K562 (cell line): ENCODE results near the gene EFCAB9. TPM values are rescaled to one million over a fixed set of nuclear protein-coding genes. Genes with fewer than 3 reads are reported as not detected.

Experiments
- ATAC-seq: fragments of 200-7000 bp; cut with Tn5 transposase; 3 replicates; pipeline ENCODE4 v1.9.1; 2020; ENCODE audit warnings: moderate library complexity
- BruUV-seq: library from RNA; stranded (reverse); fragments of 400-500 nt; replicated peaks from 2 replicates; lab custom pipeline; 2021; lab: Mats Ljungman, UMichigan
- CTCF ChIA-PET: fragments of 300-600 bp; formaldehyde crosslinking; extraction: SDS; loops from one replicate; lab custom pipeline; 2021; ENCODE audit warnings: low intra/inter-chr PET ratio; lab: Yijun Ruan, JAX
- POLR2A ChIA-PET: fragments of 300-600, 350-650 bp; sonication (Branson Sonifier 250); formaldehyde crosslinking; extraction: SDS; loops from one replicate; lab custom pipeline; 2021; ENCODE audit warnings: antibody characterized with exemption, inconsistent platforms; lab: Yijun Ruan, JAX
- DNase-seq, 4 experiments: peaks; one replicate each; pipeline versions ENCODE4 v3.0.0 to v3.0.0-alpha.2; 2011 to 2018; ENCODE audit warnings: low spot score in 3 of 4, mixed read lengths in 3 of 4; ENCODE audit errors: extremely low read depth in 1 of 4
- FAIRE-seq: peaks from 2 replicates; lab custom pipeline; 2011; peaks lifted over from hg19 to GRCh38; lab: Jason Lieb, UNC
- H2AFZ ChIP-seq: 2 replicates; pipeline ENCODE4 v1.6.0; 2011; ENCODE audit warnings: low read depth, low read length, control low read depth, inconsistent platforms
- H3K27ac ChIP-seq: fragments of 200-600 bp; 3 replicates; pipeline ENCODE4 v1.8.0; 2011; ENCODE audit warnings: low read depth, mild to moderate bottlenecking, control low read depth, inconsistent platforms, low read length, moderate library complexity, mixed read lengths; ENCODE audit errors: extremely low read depth
- H3K27me3 ChIP-seq, 2 experiments: fragments of 300-600 bp in 1 of 2; 2 replicates in 1 of 2; 3 replicates in 1 of 2; pipeline versions ENCODE4 v1.6.0 to v1.8.0; 2011; ENCODE audit warnings: inconsistent platforms in 2 of 2, low read length in 2 of 2, mild to moderate bottlenecking in 1 of 2, mixed read lengths in 1 of 2, moderate library complexity in 1 of 2; ENCODE audit not compliant: control insufficient read depth in 2 of 2, insufficient read depth in 2 of 2
- H3K36me3 ChIP-seq: fragments of 300-600 bp; 3 replicates; pipeline ENCODE4 v1.8.0; 2011; ENCODE audit warnings: mild to moderate bottlenecking, low read length, inconsistent platforms; ENCODE audit not compliant: control insufficient read depth, insufficient read depth
- H3K4me1 ChIP-seq, 2 experiments: fragments of 200-600 bp in 1 of 2; replicated peaks in 1 of 2; 2 replicates in 1 of 2; 3 replicates in 1 of 2; pipeline versions ENCODE4 v1.5.1 to v1.8.0; 2011; ENCODE audit warnings: inconsistent platforms in 2 of 2, low read length in 2 of 2, mild to moderate bottlenecking in 1 of 2, mixed read lengths in 1 of 2, moderate library complexity in 1 of 2; ENCODE audit not compliant: control insufficient read depth in 2 of 2, insufficient read depth in 2 of 2
- H3K4me2 ChIP-seq: 2 replicates; pipeline ENCODE4 v1.6.1; 2011; ENCODE audit warnings: low read length, control low read depth, inconsistent platforms, mixed read lengths; ENCODE audit not compliant: insufficient read depth
- H3K4me3 ChIP-seq: fragments of 200-600 bp; sonication (generic), shearing (Covaris generic); 2 replicates; pipeline ENCODE4 v1.5.1; 2016; ENCODE audit warnings: control low read depth, inconsistent platforms
- H3K79me2 ChIP-seq: fragments of 200-600 bp; 3 replicates; pipeline ENCODE4 v1.8.0; 2011; ENCODE audit warnings: low read length, inconsistent platforms; ENCODE audit not compliant: control insufficient read depth, insufficient read depth
- H3K9ac ChIP-seq, 2 experiments: 2 replicates each; pipeline versions ENCODE4 v1.6.0 to v1.6.1; 2011; ENCODE audit warnings: low read depth in 2 of 2, low read length in 2 of 2, control low read depth in 1 of 2, inconsistent platforms in 1 of 2, mild to moderate bottlenecking in 1 of 2, mixed read lengths in 1 of 2; ENCODE audit not compliant: insufficient read depth in 1 of 2
- H3K9me1 ChIP-seq: one replicate; pipeline ENCODE4 v1.6.0; 2011; ENCODE audit warnings: inconsistent platforms, mild to moderate bottlenecking, low read length, moderate library complexity; ENCODE audit not compliant: control insufficient read depth, insufficient read depth
- H3K9me3 ChIP-seq: replicated peaks from 2 replicates; pipeline ENCODE4 v1.5.1; 2011; ENCODE audit warnings: low read depth, low read length, inconsistent platforms; ENCODE audit not compliant: control insufficient read depth, insufficient read depth
- H4K20me1 ChIP-seq: replicated peaks from 2 replicates; pipeline ENCODE4 v1.6.1; 2011; ENCODE audit warnings: low read length, inconsistent platforms, mixed read lengths; ENCODE audit not compliant: control insufficient read depth, insufficient read depth
- CBFA2T3 ChIP-seq: fragments of 450-650 bp; IDR thresholded peaks from 2 replicates; pipeline ENCODE4 v1.6.1; 2017
- EGR1 ChIP-seq: fragments of 450-650 bp; conservative IDR thresholded peaks from 2 replicates; pipeline ENCODE4 v1.6.1; 2017; ENCODE audit warnings: mild to moderate bottlenecking
- MTF1 ChIP-seq: fragments of 250-450 bp; sonication (Bioruptor Pico); IDR thresholded peaks from 2 replicates; pipeline ENCODE4 v1.9.0; 2021; ENCODE audit warnings: moderate library complexity, mild to moderate bottlenecking, inconsistent platforms, borderline replicate concordance
- NUFIP1 ChIP-seq: fragments of 450-650 bp; IDR thresholded peaks from 2 replicates; pipeline ENCODE4 v1.6.1; 2018; ENCODE audit not compliant: partially characterized antibody
- SMAD4 ChIP-seq: fragments of 250-450 bp; sonication (Bioruptor Pico); conservative IDR thresholded peaks from 2 replicates; pipeline ENCODE4 v1.8.0; 2021; ENCODE audit warnings: inconsistent platforms, mild to moderate bottlenecking, moderate library complexity
- WGBS: fragments of 100-300 bp; shearing (Covaris generic); methylation state at CpG from one replicate; pipeline ENCODE4 v1.1.6; 2016; ENCODE audit warnings: low coverage, mixed read lengths; ENCODE audit not compliant: insufficient coverage; ENCODE audit errors: missing lambda C conversion rate; 5-methylcytosine and 5-hydroxymethylcytosine counted together
- in situ Hi-C: fragments of 300-500 bp; cut with MboI; formaldehyde crosslinking; loops from 4 replicates; pipeline ENCODE4 v1.15.0; 2018; ENCODE audit warnings: inconsistent platforms, mixed read lengths
- intact Hi-C: fragments of 100-400 bp; cut with micrococcal nuclease; formaldehyde crosslinking; loops from 2 replicates; pipeline ENCODE4 v1.14.2; 2022
- polyA plus RNA-seq, 8 experiments: library from polyadenylated mRNA; depleted of rRNA in 4 of 8; stranded (reverse) in 5 of 8; unstranded in 3 of 8; fragments of >200 nt; fragmentation: Nextera tagmentation in 2 of 8; fragmentation: Illumina TruSeq in 1 of 8; extraction: Ambion mirVana in 2 of 8; extraction: Trizol in 1 of 8; gene quantifications; 2 replicates each; pipeline versions ENCODE4 v1.2.1 to v1.2.3, GENCODE V29; 2011 to 2014; ENCODE audit warnings: inconsistent platforms in 1 of 8, missing spikeins in 1 of 8
- total RNA-seq, 7 experiments: library from RNA; depleted of rRNA in 6 of 7; stranded (reverse); fragments of >200 nt in 6 of 7; fragmentation: Illumina TruSeq in 2 of 7; extraction: Trizol in 2 of 7; gene quantifications; 2 replicates each; pipeline versions ENCODE4 v1.2.1 to v1.2.3, GENCODE V29; 2011 to 2021; ENCODE audit warnings: low replicate concordance in 1 of 7

Gene EFCAB9
- total and polyA plus RNA-seq, 9 of the 15 experiments (the other 6 are each of a cell fraction or from before 2014, with no cell fraction given), result not detected

DNA sequence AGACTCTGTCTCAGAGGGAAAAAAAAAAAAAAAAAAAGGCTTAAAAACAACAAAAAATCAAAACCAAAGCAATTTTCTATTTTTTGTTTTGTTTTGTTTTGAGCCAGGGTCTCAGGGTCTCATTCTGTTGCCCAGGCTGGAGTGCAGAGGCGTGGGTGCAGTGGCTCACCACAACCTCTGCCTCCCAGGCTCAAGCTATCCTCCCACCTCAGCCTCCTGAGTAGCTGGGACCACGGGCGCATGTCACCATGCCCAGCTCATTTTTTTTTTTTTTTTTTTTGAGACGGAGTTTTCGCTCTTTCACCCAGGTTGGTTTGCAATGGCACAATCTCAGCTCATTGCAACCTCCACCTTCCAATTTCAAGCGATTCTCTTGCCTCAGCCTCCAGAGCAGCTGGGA lies 11.7 kb upstream of the EFCAB9 start (continued):
- no peak for TF ChIP-seq SMAD4 (CRISPR knock-in tag)

DNA sequence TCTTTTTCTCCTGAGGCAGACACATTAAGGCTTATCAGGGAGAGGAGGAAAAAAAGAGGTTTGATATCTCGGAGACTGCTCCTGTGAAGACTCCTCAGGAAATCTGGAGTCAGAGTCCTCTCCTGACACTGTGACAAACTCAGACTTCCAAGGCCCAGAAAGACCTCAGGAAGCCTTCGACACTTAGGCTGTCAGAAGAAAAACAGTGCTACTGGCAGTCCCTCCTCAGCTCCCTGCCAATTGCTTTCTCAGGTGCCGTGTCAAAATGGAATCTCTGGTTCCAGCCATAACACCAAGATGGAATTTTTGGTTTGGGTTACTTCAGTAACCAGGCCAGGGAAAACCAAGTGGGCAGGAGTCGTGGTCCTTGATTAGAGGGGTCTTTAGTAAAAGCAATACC lies 10.1 kb upstream of the EFCAB9 start:
- ATAC-seq, result no peak
- Histone ChIP-seq H3K9ac (no peak overlapping the region), H3K79me2 (no peaks in the 10 kb centered on the region), H3K4me3 (no peak overlapping the region), H4K20me1 (0 out of 2 replicates have a peak, but pooled peaks cover 3% of the 10 kb centered on the region), H3K9me3 (0 out of 2 replicates have a peak, but pooled peaks cover 2% of the 10 kb centered on the region), H3K4me2 (no peak overlapping the region), H3K9me1 (no peaks in the 10 kb centered on the region), H3K27me3 (no peaks in the 10 kb centered on the region), H3K4me1 (peaks cover 7 to 23% of the 10 kb centered on the region in 2 experiments; a peak in 4 of 5 replicates), H3K36me3 (no peaks in the 10 kb centered on the region), H3K27ac (no peak overlapping the region), H2AFZ (no peak overlapping the region)
- CTCF ChIA-PET, result no interaction called here
- WGBS, result 40% methylated on average over 4 of the region's 4 CpGs
- DNase-seq, result no peak
- intact Hi-C loops, result no loop called here
- FAIRE-seq, result no peak
- in situ Hi-C loops, result no loop called here
- POLR2A ChIA-PET, result interaction anchor here (0.9 kb wide), 1 partner anchor 11 kb away, joined by 3 read pairs; no protein-coding TSS in a partner anchor
- no TSS peak for BruUV-seq
- TF ChIP-seq CBFA2T3, result peak; percentile 18; the same call in 1 of the 2 replicates
- TF ChIP-seq NUFIP1, result no peak
- TF ChIP-seq EGR1, result no peak
- no peak for TF ChIP-seq MTF1 (CRISPR knock-in tag)
